ENCODE measurements around the gene B3GNT3.

DNA sequence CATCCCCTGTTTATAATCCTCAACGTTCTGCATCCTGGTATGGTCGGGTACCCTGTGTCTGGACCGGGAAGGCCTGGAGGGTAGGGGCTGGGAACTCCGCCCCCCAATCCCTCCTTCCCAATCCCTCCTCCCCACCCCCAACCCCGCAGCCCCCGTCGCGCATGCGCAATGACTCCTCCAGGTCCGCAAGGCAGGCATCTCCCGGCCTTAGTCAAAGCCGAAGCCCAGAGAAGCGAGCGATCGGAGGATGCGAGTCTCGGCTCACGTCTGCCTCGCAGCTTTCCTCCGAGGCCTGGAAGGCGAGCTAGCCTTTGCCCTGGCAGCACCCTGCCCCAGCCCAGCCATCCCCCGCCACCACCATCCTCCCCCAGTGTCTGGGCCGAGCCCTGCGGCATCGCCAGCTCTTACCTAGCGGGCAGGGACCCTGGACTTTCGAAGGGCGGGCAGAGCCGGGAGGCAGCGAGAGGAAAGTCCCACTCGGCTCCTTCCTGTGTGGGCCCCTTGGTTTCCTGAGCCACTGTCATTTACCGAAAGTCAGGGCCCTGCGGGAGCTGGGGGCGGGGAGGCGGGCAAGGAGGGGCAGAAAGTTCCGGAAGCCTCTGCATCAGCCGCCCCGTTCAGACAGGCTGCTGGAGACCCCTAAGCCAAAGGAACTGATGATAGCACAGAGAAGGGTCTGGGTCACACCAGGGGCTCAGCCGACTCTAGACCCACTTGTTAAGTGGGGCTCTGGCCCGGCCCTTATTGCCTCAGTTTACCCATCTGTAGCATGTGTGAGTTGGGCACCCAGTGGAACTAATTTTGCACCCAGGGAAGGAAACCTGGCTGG, 52.8 kb downstream of the B3GNT3 start, which contains the start of gene JAK3:
- TF ChIP-seq, protein P1, sequence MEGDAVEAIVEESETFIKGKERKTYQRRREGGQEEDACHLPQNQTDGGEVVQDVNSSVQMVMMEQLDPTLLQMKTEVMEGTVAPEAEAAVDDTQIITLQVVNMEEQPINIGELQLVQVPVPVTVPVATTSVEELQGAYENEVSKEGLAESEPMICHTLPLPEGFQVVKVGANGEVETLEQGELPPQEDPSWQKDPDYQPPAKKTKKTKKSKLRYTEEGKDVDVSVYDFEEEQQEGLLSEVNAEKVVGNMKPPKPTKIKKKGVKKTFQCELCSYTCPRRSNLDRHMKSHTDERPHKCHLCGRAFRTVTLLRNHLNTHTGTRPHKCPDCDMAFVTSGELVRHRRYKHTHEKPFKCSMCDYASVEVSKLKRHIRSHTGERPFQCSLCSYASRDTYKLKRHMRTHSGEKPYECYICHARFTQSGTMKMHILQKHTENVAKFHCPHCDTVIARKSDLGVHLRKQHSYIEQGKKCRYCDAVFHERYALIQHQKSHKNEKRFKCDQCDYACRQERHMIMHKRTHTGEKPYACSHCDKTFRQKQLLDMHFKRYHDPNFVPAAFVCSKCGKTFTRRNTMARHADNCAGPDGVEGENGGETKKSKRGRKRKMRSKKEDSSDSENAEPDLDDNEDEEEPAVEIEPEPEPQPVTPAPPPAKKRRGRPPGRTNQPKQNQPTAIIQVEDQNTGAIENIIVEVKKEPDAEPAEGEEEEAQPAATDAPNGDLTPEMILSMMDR (conservative IDR thresholded peaks at IDR 0.05; ENCODE audit: low read depth, low read length), result no peak
- TF ChIP-seq EZH2 (IDR thresholded peaks at IDR 0.05; ENCODE audit: low read length, unreplicated experiment), result no peak
- no peak for TF ChIP-seq EZH2phosphoT487 (IDR thresholded peaks at IDR 0.05; ENCODE audit: borderline replicate concordance, low read length)
